HG02884 (cell line): ENCODE results near the gene BCAS3.
"Not testable (repeated sequence)": the region's sequence is repeated elsewhere in the genome, so short reads cannot be mapped to it uniquely, and the experiment has no call there.

Experiments
- ATAC-seq: cut with Tn5 transposase; IDR thresholded peaks from one replicate; pipeline ENCODE4 v1.9.1; 2021; ENCODE audit warnings: mild to moderate bottlenecking, moderate library complexity; ENCODE audit not compliant: unreplicated experiment

The BCAS3 gene

GRCh38 chr17:61239327-61239726, 561.7 kb downstream of the BCAS3 start:
- ATAC-seq = no peak

- ATAC-seq = no peak
These were observed 562.3 kb downstream of the BCAS3 start for GRCh38 chr17:61239953-61240352.

DNA sequence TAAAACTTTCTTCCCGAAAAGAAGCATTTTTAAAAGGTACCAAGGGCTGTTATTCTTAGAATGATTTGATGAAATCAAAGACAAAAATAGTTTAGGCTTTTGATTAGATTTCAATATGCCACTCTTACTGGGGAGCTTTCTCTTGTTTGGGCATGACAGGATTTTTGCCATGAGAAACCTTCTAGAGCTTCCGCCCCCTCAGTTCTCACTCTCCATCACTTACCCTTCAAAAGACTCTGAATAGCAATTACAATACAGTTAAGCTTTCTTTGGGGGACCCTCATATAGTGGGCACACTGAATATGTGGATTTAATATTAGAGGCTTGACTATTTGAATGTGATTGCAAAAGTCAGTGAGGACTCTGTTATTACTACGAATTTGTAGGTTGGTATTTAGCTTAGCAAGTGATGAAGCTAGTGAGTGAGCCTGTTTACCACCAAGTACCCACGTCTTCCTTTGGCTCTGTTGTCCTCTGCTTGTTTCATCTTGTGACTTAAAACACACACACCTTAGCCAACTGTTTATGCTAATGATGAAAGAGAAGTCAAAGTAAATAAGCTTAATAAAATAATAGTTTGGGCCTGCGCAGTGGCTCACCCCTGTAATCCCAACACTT, 563.3 kb downstream of the BCAS3 start:
- ATAC-seq = no peak

DNA sequence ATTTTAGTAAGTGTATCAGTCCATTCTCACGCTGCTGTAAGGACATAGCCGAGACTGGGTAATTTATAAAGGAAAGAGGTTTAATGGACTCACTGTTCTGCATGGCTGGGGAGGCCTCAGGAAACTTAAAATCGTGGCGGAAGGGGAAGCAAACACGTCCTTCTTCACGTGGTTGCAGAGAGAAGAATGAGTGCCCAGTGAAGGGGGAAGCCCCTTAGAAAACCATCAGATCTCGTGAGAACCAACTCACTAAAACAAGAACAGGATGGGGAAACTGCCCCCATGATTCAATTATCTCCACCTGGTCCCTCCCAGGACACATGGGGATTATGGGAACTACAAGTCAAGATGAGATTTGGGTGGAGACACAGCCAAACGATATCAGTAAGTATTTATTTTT, 567.3 kb downstream of the BCAS3 start:
- ATAC-seq = not testable (repeated sequence)

- no peak for ATAC-seq
These were observed 568.1 kb downstream of the BCAS3 start for GRCh38 chr17:61245706-61246135.

DNA sequence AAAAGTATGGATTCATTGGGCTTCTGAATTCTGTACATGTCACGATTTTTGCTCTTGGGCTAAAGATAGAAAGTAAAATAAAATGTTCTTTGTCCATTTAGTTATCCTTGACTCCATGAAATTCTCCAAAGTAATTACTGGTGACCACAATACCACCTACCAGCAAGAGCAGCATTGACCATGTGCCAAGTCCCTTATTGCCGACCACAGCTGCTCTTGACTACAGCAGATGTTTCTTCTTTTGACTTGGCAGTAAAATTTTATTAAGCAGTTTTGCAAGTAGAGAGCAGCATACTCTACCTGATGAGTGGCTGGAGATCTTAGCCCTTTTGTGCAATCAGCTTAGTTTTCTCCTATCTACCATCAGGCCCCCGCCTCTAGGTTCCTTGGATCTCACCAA, 569.8 kb downstream of the BCAS3 start:
- ATAC-seq = no peak

DNA sequence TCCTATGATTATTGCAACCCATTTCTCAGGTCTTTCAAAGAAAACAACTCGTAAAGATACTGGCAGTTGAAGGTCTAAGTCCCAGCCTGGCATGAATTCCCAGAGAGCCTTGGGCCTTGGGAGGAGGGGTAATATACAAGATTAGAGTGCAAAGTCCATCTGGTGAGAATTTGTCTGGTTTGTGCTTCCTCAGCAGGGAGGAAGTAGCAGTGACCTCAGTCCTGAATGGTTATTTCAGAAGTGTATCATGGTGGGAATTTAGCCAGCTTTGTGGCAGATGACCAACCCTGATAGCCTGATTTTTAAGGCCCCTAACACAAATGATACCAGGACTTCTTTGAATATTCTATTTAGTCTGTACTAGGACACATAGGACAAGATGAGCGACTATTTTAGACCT, 570.7 kb downstream of the BCAS3 start:
- no peak for ATAC-seq

GRCh38 chr17:61249649-61250299, 572.1 kb downstream of the BCAS3 start:
- no peak for ATAC-seq

DNA sequence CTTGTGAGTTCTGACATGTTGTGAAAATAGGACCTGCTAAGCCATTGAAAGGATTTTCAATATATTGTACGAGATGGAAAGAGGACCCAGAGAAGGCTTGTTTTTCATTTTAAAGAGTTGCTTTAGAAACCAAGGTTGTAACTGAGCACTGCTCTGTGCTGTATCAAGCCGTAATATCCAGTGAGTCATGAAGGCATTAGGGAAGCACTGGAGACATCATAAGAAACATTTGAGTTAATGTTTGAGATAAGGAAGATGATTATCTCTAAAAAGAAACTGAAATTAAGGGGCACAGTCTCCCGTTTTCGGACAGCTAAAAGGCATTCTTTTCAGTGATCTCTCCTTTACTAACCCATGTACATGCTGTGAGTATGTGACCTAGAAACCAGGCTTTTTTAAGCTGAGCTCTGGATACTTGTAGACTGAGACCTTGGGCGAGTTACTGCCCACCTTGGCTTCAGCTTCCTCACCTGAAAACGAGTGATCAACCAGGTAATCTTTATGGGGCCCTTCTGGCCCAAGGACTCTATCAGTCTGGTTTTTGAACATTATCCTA, 572.8 kb downstream of the BCAS3 start:
- ATAC-seq = no peak

- no peak for ATAC-seq
These were observed 574.6 kb downstream of the BCAS3 start for GRCh38 chr17:61251939-61252865.

GRCh38 chr17:61253362-61253761, 575.7 kb downstream of the BCAS3 start:
- ATAC-seq = no peak

GRCh38 chr17:61253937-61254574, 576.4 kb downstream of the BCAS3 start:
- ATAC-seq = no peak

GRCh38 chr17:61254904-61255303, 577.3 kb downstream of the BCAS3 start:
- ATAC-seq = no peak

DNA sequence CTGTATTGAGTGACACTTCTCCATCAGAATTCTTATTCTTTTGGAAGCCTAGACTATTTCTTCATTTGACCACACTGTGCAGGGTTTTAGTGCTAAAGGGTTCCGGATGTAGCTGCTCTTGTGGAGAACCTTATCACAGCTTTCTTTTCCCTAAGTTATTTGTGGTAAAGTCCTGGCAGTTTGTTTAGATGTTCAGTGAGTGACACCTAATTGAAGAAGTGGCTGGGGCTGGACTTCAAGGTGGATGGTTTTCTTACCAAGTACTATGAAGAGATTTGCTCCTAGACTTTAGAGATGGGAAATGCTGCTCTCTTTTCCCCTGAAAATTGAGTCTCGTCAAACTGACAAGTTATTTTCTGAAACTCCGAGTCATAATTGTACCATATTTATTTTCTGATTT, 578.0 kb downstream of the BCAS3 start:
- no peak for ATAC-seq

DNA sequence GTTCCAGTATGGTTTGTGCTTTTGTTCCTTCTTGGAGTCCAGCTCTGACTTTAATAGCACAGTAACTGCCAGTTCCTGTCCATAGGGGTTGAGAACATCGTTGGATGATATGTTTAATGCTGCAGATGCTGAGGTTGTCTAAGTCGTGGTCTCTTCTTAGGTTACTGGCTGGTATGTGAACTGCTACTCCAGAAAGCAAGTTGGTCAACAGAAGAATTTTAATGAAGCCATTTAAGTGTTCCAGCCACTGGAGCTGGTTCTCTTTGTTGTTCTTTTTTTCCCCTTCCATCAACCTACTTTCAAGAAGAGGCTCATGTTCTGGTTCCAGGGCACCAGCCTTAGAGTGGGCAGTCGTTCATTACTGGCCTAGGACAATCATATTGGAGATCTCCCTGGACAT, 581.7 kb downstream of the BCAS3 start:
- ATAC-seq = no peak

DNA sequence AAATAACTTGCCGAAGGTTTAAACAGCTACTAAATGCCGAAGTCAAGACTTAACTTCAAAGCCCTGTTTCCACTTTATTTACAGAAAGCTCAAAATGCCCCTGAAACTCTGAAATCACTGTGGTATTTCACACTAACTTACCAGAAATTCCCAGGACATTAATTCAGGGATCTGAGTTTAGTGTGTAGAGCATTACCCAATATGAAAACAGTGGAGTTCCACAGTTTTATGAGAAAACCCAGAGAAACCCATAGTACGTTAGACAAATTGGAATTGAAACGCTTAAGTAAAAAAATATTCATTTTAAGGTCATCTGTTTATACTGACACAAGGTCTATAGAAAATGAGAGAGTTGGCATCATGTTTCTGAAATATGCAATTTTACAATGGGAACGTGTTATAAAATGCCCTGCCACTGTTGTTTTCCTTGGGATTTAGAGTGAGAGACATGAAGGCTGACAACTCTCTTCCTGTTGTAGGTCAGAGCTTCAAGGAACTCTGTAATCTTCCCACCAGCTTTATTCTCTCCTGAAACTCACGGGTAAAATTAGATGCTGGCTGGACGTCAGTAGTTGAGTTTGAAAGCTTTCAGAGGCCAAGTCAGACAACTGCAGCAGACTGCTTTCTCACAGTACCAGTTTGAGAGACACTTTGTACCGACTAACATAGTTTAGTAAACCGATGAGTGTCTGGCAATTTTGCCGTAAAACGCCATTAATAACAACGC, 582.6 kb downstream of the BCAS3 start:
- ATAC-seq = no peak

DNA sequence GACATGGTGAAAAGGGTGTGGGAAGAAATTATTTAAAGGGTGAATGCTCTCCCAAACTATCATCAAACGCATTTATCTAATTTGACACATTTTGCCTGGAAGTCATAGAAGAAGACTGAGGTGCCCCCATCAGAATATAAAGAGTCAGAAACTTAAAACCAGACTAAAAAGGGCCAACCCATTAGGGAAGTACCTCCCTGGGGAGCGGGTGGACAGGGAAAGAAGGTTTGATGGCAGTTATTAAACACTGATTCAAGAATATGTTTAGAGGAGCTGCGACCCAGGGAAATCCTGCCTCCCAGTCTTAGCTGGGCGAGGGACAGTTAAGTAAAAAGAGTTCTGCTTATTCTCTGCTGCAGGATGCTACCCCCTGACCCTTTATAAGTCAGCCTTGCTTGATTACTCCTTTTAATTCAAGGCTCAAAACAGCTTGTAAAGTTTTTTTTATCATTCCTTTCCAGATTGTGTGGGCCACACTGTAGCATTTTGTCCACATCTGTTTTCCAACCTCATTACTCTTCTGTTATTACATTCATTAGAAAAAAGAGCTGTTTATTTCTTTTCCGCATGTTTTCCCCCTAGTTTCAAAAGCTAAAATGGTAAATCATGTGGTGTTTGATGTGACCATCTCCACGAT, 583.5 kb downstream of the BCAS3 start:
- ATAC-seq = no peak

GRCh38 chr17:61265397-61265796, 587.7 kb downstream of the BCAS3 start:
- no peak for ATAC-seq

GRCh38 chr17:61267847-61268246, 590.2 kb downstream of the BCAS3 start:
- ATAC-seq = no peak

DNA sequence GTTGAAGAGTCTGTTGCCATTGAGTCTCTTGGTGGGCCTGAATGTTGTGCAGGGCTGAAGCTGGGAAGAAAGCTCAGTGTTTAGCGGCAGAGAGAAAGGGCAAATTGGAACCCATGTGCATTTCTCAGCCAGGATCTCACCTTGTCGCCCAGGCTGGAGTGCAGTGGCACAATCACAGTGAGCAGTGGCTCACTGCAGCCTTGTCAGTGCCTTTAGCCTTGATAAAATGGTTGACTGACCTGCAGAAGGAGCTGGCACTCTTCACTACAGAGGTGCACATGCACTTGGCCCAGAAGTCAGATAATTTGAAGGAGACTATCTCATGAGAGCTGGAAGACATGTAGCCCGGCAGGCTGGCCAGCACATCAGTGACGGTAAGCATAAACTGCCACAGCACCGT, 597.7 kb downstream of the BCAS3 start:
- no peak for ATAC-seq
